GM23338 (cell line): ENCODE measurements around the gene UCN2. TPM values are rescaled to one million over a fixed set of nuclear protein-coding genes. Genes with fewer than 3 reads are reported as not detected.
A peak's percentile ranks its signal among the peaks of the same experiment; 100 is the strongest.

Source experiments
- ATAC-seq: fragments of 200-7000 bp; cut with Tn5 transposase; 3 replicates; pipeline ENCODE4 v1.9.1; 2020
- DNase-seq: peaks from one replicate; pipeline ENCODE4 v3.0.0-alpha.2; 2015; ENCODE audit warnings: low spot score
- H2AFZ ChIP-seq: fragments of 200-600 bp; sonication (generic); 2 replicates; pipeline ENCODE4 v1.8.0; 2016; ENCODE audit warnings: antibody characterized with exemption, mild to moderate bottlenecking, moderate library complexity
- H3F3A ChIP-seq: fragments of 200-600 bp; sonication (generic); replicated peaks from 2 replicates; pipeline ENCODE4 v1.8.0; 2017; ENCODE audit warnings: antibody characterized with exemption, mixed run types, low read depth
- H3K27ac ChIP-seq: fragments of 200-600 bp; sonication (generic); 2 replicates; pipeline ENCODE4 v1.6.1; 2016; ENCODE audit warnings: low read depth
- H3K27me3 ChIP-seq: fragments of 200-600 bp; sonication (generic); 2 replicates; pipeline ENCODE4 v1.8.0; 2016; ENCODE audit warnings: mild to moderate bottlenecking, mixed run types, moderate library complexity; ENCODE audit not compliant: insufficient read depth
- H3K36me3 ChIP-seq: fragments of 200-600 bp; sonication (generic); 2 replicates; pipeline ENCODE4 v1.8.0; 2016; ENCODE audit warnings: mild to moderate bottlenecking; ENCODE audit not compliant: insufficient read depth
- H3K4me1 ChIP-seq: fragments of 200-600 bp; sonication (generic); 2 replicates; pipeline ENCODE4 v1.8.0; 2016; ENCODE audit warnings: mild to moderate bottlenecking, moderate library complexity; ENCODE audit not compliant: insufficient read depth
- H3K4me2 ChIP-seq: fragments of 200-600 bp; sonication (generic); 2 replicates; pipeline ENCODE4 v1.7.1; 2017; ENCODE audit warnings: mixed run types
- H3K4me3 ChIP-seq: fragments of 200-600 bp; sonication (generic); 2 replicates; pipeline ENCODE4 v1.6.1; 2016; ENCODE audit warnings: mixed run types
- H3K79me2 ChIP-seq: fragments of 200-600 bp; sonication (generic); replicated peaks from 2 replicates; pipeline ENCODE4 v1.8.0; 2017; ENCODE audit warnings: mild to moderate bottlenecking; ENCODE audit not compliant: insufficient read depth
- H3K9me2 ChIP-seq: fragments of 200-600 bp; sonication (generic); 2 replicates; pipeline ENCODE4 v1.8.0; 2017; ENCODE audit not compliant: insufficient read depth
- H4K20me1 ChIP-seq: fragments of 200-600 bp; sonication (generic); replicated peaks from 2 replicates; pipeline ENCODE4 v1.8.0; 2017; ENCODE audit warnings: mild to moderate bottlenecking; ENCODE audit not compliant: insufficient read depth
- H3K27ac Mint-ChIP-seq: 2 replicates; pipeline ENCODE4 v1.8.0; 2020; ENCODE audit warnings: inconsistent platforms, mild to moderate bottlenecking, moderate library complexity, mixed read lengths
- H3K27me3 Mint-ChIP-seq: 3 replicates; pipeline ENCODE4 v1.8.0; 2022; ENCODE audit warnings: low read depth, mild to moderate bottlenecking, moderate library complexity, mixed read lengths, inconsistent platforms; ENCODE audit not compliant: insufficient read depth, poor library complexity
- H3K36me3 Mint-ChIP-seq: 3 replicates; pipeline ENCODE4 v1.8.0; 2021; ENCODE audit warnings: low read depth, mild to moderate bottlenecking, inconsistent platforms, moderate library complexity, mixed read lengths
- H3K4me1 Mint-ChIP-seq: 3 replicates; pipeline ENCODE4 v1.8.0; 2020; ENCODE audit warnings: mild to moderate bottlenecking, inconsistent platforms, mixed read lengths
- H3K4me3 Mint-ChIP-seq: 3 replicates; pipeline ENCODE4 v1.8.0; 2021; ENCODE audit warnings: moderate library complexity, mild to moderate bottlenecking, inconsistent platforms, mixed read lengths
- H3K9me3 Mint-ChIP-seq: 3 replicates; pipeline ENCODE4 v1.8.0; 2020; ENCODE audit warnings: moderate library complexity, mild to moderate bottlenecking, inconsistent platforms, mixed read lengths
- CREB1 ChIP-seq: fragments of 250-450 bp; sonication (Bioruptor Pico); IDR thresholded peaks from 2 replicates; pipeline ENCODE4 v1.5.0; 2020; ENCODE audit warnings: low read depth, mild to moderate bottlenecking, moderate library complexity
- EZH2 ChIP-seq: fragments of 200-600 bp; sonication (generic); IDR thresholded peaks from one replicate; pipeline ENCODE4 v1.8.0; 2017; ENCODE audit warnings: antibody characterized with exemption, mild to moderate bottlenecking, low read depth; ENCODE audit not compliant: unreplicated experiment
- EZH2phosphoT487 ChIP-seq: fragments of 200-600 bp; sonication (generic); IDR thresholded peaks from one replicate; pipeline ENCODE4 v1.8.1; 2018; ENCODE audit warnings: antibody characterized with exemption; ENCODE audit not compliant: unreplicated experiment
- JUNB ChIP-seq: IDR thresholded peaks from one replicate; pipeline ENCODE4 v1.6.1; 2016; ENCODE audit warnings: antibody characterized with exemption; ENCODE audit not compliant: unreplicated experiment
- POLR2AphosphoS5 ChIP-seq: IDR thresholded peaks from 2 replicates; pipeline ENCODE4 v1.6.1; 2016; ENCODE audit warnings: antibody characterized with exemption, low read depth
- STAT1 ChIP-seq: IDR thresholded peaks from one replicate; pipeline ENCODE4 v1.6.1; 2016; ENCODE audit warnings: antibody characterized with exemption; ENCODE audit not compliant: unreplicated experiment
- ZNF114 ChIP-seq: fragments of 250-450 bp; sonication (Bioruptor Pico); IDR thresholded peaks from 2 replicates; pipeline ENCODE4 v1.5.0; 2020; ENCODE audit warnings: mild to moderate bottlenecking, moderate library complexity
- ZNF331 ChIP-seq: fragments of 250-450 bp; sonication (Bioruptor Pico); IDR thresholded peaks from 2 replicates; pipeline ENCODE4 v1.5.0; 2020; ENCODE audit warnings: low read depth, mild to moderate bottlenecking, moderate library complexity
- polyA plus RNA-seq: library from polyadenylated mRNA; unstranded; fragments of >200 nt; fragmentation: Nextera tagmentation; extraction: Ambion mirVana; gene quantifications from 2 replicates; pipeline ENCODE4 v1.2.1, GENCODE V29; 2016
- total RNA-seq: library from RNA; depleted of rRNA; stranded (reverse); fragments of >200 nt; shearing (Covaris generic); gene quantifications from 2 replicates; pipeline ENCODE4 v1.2.3, GENCODE V29; 2014
- TF ChIP-seq, protein P1 (sequence below): IDR thresholded peaks from one replicate; pipeline ENCODE4 v1.6.1; 2018; ENCODE audit warnings: antibody characterized with exemption; ENCODE audit not compliant: unreplicated experiment
- TF ChIP-seq, protein P2 (sequence below): IDR thresholded peaks from 2 replicates; pipeline ENCODE4 v1.6.1; 2016; ENCODE audit warnings: antibody characterized with exemption
- TF ChIP-seq, protein P3 (sequence below), 2 experiments: fragments of 200-600 bp in 1 of 2; sonication (generic) in 1 of 2; conservative IDR thresholded peaks; 2 replicates each; pipeline versions ENCODE4 v1.5.1 to v1.6.1; 2016 to 2017; ENCODE audit warnings: antibody characterized with exemption in 2 of 2, low read depth in 2 of 2, mild to moderate bottlenecking in 2 of 2, moderate library complexity in 1 of 2

Gene UCN2
- total and polyA plus RNA-seq, 2 experiments from 2014 or later, result 0.17 TPM; not detected in 1

DNA sequence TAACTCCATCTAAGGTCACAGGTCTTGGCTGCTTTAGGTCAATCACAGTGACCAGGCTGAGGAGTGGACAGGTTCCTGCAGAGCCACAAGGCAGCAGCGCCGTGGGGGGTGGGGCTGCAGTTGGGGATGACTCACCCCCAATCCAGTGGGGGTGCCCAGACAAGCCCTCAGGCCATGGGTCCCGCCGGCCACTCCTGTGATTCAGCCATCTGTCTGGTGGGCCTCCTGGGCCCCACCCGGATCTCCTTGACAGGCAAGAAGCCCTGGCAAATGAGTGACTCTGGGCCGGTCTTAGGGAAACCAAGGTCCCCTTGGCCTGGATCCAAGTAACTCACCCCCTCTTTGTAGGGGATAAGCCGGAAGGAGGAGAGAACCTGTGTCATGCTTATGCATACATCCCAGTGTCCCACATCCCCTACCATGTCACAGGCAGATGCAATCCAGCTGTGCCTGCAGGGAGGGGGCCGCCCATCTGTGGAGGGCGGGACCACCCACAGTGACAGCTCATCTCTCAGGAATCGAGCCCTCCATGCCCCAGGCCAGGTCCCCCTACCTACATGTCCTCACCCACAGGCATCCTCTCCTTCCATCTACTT lies 32.0 kb upstream of the UCN2 start:
- H3K4me3 ChIP-seq, result peak overlapping the region; percentile 59
- no peak overlapping the region; the same call in 1 of the 2 replicates for H3K27ac Mint-ChIP-seq

More for the DNA sequence above, 32.0 kb upstream of the UCN2 start:
- Histone ChIP-seq H3K36me3 (0 out of 2 replicates have a peak, but pooled peaks cover 6% of the 10 kb centered on the region), H3K27me3 (peaks cover 11% of the 10 kb centered on the region; the same call in 1 of the 2 replicates), H2AFZ (no peak overlapping the region), H3K79me2 (no peaks in the 10 kb centered on the region), H3K27ac (no peak overlapping the region), H3K4me2 (peak overlapping the region; percentile 88), H3K4me1 (peaks cover 17% of the 10 kb centered on the region; the same call in 1 of the 2 replicates), H3K9me2 (no peaks in the 10 kb centered on the region), H4K20me1 (no peaks in the 10 kb centered on the region; the same call in 1 of the 2 replicates), H3F3A (0 out of 2 replicates have a peak, but pooled peaks cover 7% of the 10 kb centered on the region)
- DNase-seq (peak; percentile 48), ATAC-seq (peak; percentile 20)
- Mint-ChIP-seq H3K27me3 (peaks cover 23% of the 10 kb centered on the region), H3K9me3 (no peaks in the 10 kb centered on the region), H3K4me3 (peak overlapping the region; percentile 60; the same call in 1 of the 3 replicates), H3K36me3 (peaks cover 27% of the 10 kb centered on the region), H3K4me1 (peaks cover 12% of the 10 kb centered on the region)
- TF ChIP-seq CREB1 (CRISPR knock-in tag), result no peak
- TF ChIP-seq POLR2AphosphoS5, result no peak
- no peak for TF ChIP-seq ZNF114 (CRISPR knock-in tag)
- TF ChIP-seq EZH2, result no peak
- no peak for TF ChIP-seq ZNF331 (CRISPR knock-in tag)
- TF ChIP-seq, protein P1, sequence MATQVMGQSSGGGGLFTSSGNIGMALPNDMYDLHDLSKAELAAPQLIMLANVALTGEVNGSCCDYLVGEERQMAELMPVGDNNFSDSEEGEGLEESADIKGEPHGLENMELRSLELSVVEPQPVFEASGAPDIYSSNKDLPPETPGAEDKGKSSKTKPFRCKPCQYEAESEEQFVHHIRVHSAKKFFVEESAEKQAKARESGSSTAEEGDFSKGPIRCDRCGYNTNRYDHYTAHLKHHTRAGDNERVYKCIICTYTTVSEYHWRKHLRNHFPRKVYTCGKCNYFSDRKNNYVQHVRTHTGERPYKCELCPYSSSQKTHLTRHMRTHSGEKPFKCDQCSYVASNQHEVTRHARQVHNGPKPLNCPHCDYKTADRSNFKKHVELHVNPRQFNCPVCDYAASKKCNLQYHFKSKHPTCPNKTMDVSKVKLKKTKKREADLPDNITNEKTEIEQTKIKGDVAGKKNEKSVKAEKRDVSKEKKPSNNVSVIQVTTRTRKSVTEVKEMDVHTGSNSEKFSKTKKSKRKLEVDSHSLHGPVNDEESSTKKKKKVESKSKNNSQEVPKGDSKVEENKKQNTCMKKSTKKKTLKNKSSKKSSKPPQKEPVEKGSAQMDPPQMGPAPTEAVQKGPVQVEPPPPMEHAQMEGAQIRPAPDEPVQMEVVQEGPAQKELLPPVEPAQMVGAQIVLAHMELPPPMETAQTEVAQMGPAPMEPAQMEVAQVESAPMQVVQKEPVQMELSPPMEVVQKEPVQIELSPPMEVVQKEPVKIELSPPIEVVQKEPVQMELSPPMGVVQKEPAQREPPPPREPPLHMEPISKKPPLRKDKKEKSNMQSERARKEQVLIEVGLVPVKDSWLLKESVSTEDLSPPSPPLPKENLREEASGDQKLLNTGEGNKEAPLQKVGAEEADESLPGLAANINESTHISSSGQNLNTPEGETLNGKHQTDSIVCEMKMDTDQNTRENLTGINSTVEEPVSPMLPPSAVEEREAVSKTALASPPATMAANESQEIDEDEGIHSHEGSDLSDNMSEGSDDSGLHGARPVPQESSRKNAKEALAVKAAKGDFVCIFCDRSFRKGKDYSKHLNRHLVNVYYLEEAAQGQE, result no peak
- no peak for TF ChIP-seq EZH2phosphoT487
- TF ChIP-seq, protein P2, sequence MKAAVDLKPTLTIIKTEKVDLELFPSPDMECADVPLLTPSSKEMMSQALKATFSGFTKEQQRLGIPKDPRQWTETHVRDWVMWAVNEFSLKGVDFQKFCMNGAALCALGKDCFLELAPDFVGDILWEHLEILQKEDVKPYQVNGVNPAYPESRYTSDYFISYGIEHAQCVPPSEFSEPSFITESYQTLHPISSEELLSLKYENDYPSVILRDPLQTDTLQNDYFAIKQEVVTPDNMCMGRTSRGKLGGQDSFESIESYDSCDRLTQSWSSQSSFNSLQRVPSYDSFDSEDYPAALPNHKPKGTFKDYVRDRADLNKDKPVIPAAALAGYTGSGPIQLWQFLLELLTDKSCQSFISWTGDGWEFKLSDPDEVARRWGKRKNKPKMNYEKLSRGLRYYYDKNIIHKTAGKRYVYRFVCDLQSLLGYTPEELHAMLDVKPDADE, result no peak
- TF ChIP-seq STAT1, result no peak
- no peak for TF ChIP-seq JUNB
- TF ChIP-seq, protein P3, sequence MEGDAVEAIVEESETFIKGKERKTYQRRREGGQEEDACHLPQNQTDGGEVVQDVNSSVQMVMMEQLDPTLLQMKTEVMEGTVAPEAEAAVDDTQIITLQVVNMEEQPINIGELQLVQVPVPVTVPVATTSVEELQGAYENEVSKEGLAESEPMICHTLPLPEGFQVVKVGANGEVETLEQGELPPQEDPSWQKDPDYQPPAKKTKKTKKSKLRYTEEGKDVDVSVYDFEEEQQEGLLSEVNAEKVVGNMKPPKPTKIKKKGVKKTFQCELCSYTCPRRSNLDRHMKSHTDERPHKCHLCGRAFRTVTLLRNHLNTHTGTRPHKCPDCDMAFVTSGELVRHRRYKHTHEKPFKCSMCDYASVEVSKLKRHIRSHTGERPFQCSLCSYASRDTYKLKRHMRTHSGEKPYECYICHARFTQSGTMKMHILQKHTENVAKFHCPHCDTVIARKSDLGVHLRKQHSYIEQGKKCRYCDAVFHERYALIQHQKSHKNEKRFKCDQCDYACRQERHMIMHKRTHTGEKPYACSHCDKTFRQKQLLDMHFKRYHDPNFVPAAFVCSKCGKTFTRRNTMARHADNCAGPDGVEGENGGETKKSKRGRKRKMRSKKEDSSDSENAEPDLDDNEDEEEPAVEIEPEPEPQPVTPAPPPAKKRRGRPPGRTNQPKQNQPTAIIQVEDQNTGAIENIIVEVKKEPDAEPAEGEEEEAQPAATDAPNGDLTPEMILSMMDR (conservative IDR thresholded peaks at IDR 0.05; ENCODE audit: low read depth in 2 of 2), result no peak
